IPS-20b (cell line): Measurements from ENCODE around the gene CSTF1.

ENCODE experiments used
- H3K27ac ChIP-seq: one replicate; pipeline ENCODE4 v1.5.1; 2013; ENCODE audit warnings: low read length
- H3K27me3 ChIP-seq: 2 replicates; pipeline ENCODE4 v1.6.1; 2013; ENCODE audit warnings: mild to moderate bottlenecking, low read length, inconsistent platforms; ENCODE audit not compliant: insufficient read depth
- H3K36me3 ChIP-seq: 2 replicates; pipeline ENCODE4 v1.6.1; 2013; ENCODE audit warnings: low read depth, mild to moderate bottlenecking, inconsistent platforms, low read length, moderate library complexity; ENCODE audit not compliant: insufficient read depth
- H3K4me1 ChIP-seq: 2 replicates; pipeline ENCODE4 v1.6.1; 2013; ENCODE audit warnings: mild to moderate bottlenecking, control low read depth, inconsistent platforms, low read length, moderate library complexity; ENCODE audit not compliant: insufficient read depth
- H3K4me3 ChIP-seq: 2 replicates; pipeline ENCODE4 v1.5.1; 2013; ENCODE audit warnings: mild to moderate bottlenecking, low read length, inconsistent platforms
- H3K9ac ChIP-seq: 2 replicates; pipeline ENCODE4 v1.6.1; 2013; ENCODE audit warnings: low read depth, mild to moderate bottlenecking, inconsistent platforms, low read length, moderate library complexity
- H3K9me3 ChIP-seq: 2 replicates; pipeline ENCODE4 v1.6.1; 2013; ENCODE audit warnings: mild to moderate bottlenecking, low read depth, low read length, inconsistent platforms; ENCODE audit not compliant: insufficient read depth

CSTF1 gene

DNA sequence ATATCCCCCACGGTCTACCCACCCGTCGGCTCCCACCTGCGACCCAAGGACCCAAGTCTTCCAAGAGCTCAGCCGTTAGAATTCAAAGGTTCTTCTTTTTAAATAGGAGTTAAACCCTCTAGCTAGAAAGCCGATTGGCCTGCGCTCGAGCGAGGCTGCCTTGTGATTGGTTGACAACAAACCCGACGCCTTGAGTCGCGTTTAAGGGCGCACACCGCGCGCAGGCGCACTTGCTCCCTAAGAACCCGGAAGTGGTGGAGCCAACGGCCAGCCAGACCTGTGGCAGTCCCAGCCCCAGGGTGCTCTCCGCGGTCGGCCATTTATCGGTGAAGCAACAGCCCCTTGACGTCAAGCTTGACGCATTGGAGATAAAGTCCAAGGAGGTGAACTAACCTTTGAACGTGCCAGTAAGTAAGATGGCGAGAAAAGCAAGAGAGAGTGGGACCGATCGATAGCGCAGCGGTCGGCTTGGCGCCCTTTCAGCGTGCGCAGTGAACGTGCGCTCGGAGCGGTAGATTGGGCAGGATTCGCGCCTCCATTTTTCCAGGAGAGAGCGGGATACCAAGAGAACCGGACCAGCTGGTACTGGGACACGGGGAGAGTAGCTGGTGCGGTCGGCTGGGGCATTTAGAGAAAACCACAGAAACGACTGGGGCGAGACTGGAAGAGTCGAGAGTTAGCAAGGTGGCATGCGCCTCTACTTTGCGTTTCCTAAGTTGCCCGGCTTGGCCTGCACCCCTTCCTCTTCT lies at the start of gene CSTF1, which contains the start of gene AURKA:
CSTF1 (plus strand) TSS at position 514 of the 749 bp plus-strand sequence. CDS start 2,908 bp downstream, outside the sequence.
AURKA (minus strand) TSS at position 84 of the 749 bp plus-strand sequence. CDS start 4,018 bp downstream, outside the sequence.
- Histone ChIP-seq H3K36me3 (peaks cover 55% of the 10 kb centered on the region), H3K9me3 (no peaks in the 10 kb centered on the region), H3K27me3 (no peaks in the 10 kb centered on the region), H3K4me3 (peak within 1 kb of the TSS; percentile 98), H3K27ac (peak within 1 kb of the TSS; percentile 95), H3K4me1 (peaks cover 10% of the 10 kb centered on the region; the same call in 1 of the 2 replicates), H3K9ac (peak within 1 kb of the TSS; percentile 100)

DNA sequence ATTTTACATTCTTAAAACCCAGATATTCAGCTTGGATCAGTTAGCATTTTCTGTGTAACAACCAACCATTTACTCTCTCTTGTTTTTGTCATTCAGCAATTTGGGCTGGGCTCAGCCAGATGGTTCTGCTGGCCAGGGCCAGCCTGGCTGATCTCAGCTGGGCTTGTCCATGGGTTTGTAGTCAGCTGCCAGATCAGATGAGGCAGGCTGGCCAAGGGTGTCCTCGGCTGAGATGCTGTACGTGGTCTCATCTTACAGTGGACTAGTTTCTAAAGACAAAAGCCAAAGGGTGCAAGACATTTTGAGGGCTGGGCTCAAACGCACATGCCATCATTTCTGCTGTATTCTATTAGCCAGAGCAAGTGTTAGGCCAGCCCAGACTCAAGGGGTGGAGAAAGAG lies 49.7 kb upstream of the CSTF1 start:
- Histone ChIP-seq H3K9me3 (no peaks in the 10 kb centered on the region), H3K9ac (no peak overlapping the region), H3K27ac (no peak overlapping the region), H3K27me3 (peaks cover 55% of the 10 kb centered on the region), H3K4me3 (no peak overlapping the region), H3K36me3 (no peaks in the 10 kb centered on the region), H3K4me1 (no peaks in the 10 kb centered on the region; the same call in 1 of the 2 replicates)

DNA sequence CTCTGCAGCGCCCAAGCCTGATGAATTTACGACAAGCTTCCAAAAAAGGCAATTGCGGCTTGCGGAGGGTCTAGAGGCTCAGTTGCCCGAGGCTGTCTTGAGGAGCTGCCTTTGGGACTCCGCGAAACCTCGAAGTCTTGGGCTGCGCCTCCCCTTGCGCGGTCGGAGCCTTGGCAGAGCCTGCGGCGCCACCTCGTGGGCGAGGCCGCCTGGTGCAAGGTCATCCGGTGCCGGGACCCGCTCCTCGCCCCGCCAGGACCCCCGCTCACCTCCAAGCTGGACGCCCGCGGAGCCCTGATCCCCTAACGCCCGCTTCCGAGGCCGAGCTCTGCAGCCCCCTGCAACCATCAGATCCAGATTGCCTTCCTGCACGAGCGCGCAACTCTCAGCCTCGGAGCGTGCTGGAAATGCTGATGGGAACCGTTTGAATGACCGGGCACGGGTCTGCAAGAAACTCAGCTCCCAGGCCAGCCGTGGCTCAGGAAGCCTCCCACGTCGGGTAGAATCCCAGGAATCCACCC lies 48.5 kb upstream of the CSTF1 start:
- no peak overlapping the region for H3K27ac ChIP-seq
- H3K36me3 ChIP-seq, result no peaks in the 10 kb centered on the region
- H3K9ac ChIP-seq, result no peak overlapping the region
- H3K9me3 ChIP-seq, result no peaks in the 10 kb centered on the region
- H3K4me3 ChIP-seq, result peak overlapping the region; percentile 67
- peaks cover 67% of the 10 kb centered on the region for H3K27me3 ChIP-seq
- peaks cover 8% of the 10 kb centered on the region; the same call in 1 of the 2 replicates for H3K4me1 ChIP-seq

DNA sequence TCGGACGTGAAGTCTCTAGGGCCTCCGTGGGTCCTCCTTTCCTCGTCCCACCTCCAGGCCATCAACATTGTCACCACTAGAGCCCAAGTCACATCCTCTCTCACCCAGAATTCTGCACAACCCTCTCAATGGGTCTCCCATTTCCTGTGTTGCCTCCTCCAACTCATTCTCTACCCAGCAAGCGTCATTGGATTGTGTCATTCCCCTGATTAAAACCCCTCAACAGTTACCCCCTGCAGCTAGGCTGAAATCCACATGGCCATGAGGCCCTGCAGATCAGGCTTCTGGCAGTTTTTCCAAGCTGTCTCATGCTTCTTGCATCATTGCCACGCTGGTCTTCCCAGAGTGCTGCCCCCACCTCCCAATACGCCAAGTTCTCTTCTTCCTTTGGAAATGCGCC lies 46.5 kb upstream of the CSTF1 start:
- no peak overlapping the region for H3K4me3 ChIP-seq
- H3K36me3 ChIP-seq, result no peaks in the 10 kb centered on the region
- no peak overlapping the region for H3K9ac ChIP-seq
- peaks cover 86% of the 10 kb centered on the region for H3K27me3 ChIP-seq
- peaks cover 8% of the 10 kb centered on the region; the same call in 1 of the 2 replicates for H3K4me1 ChIP-seq
- H3K9me3 ChIP-seq, result no peaks in the 10 kb centered on the region
- H3K27ac ChIP-seq, result no peak overlapping the region

DNA sequence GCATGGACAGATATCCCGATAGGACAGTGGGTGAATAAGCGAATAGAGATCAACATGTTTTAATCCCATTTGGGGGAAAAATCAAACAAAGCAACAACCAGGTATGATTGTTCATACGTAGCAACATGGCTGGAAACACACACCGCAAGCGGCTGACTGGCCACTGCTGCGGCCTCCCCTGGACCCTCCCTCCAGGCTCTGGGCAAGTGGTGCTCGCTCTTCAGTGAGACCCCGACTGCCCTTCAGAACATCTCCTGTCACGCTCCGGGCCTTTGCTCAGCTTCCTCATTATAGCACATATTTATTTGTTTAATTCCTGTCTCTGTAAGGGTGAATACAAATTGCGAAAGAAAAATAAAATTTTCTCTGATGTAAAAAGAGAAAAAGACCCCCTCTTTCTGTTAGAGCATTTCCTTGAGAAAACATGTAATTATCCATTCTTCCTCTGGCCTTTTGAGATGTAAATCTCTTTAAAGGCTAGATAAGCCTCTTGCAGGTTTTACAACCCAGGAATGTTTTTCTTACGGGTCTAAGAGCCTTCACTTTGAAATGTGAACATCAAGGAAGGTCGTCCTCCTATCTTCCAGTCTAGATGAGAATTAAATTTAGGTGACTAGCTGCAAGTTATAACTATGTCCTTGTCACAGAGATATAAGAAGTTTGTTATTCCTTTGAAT lies 44.7 kb upstream of the CSTF1 start:
- peaks cover 8% of the 10 kb centered on the region; the same call in 1 of the 2 replicates for H3K4me1 ChIP-seq
- no peak overlapping the region for H3K27ac ChIP-seq
- H3K36me3 ChIP-seq, result no peaks in the 10 kb centered on the region
- H3K9me3 ChIP-seq, result no peaks in the 10 kb centered on the region
- peak overlapping the region; percentile 50 for H3K4me3 ChIP-seq
- H3K27me3 ChIP-seq, result peaks cover 81% of the 10 kb centered on the region
- no peak overlapping the region for H3K9ac ChIP-seq

DNA sequence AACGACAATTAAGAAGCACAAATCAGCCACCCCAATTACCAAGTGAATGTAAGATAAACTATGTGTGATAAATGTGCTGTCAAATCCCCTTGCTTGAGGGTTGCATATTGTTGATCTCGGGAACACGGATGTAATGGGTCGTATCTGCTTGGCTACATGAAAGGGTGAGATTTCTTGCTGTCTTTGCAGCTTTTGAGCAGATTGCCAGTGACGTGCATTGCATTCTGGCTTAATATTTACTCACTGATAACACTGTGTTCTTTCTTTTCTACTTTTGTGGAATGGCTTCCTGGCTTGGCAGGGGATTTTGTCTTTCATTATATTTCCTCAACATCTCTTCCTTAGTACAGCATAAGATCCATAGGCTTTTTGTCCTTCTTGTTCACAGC lies 44.1 kb upstream of the CSTF1 start:
- Histone ChIP-seq H3K4me3 (peak overlapping the region; percentile 50), H3K27me3 (peaks cover 75% of the 10 kb centered on the region), H3K9me3 (no peaks in the 10 kb centered on the region), H3K4me1 (peaks cover 8% of the 10 kb centered on the region; the same call in 1 of the 2 replicates), H3K27ac (no peak overlapping the region), H3K9ac (no peak overlapping the region), H3K36me3 (no peaks in the 10 kb centered on the region)

DNA sequence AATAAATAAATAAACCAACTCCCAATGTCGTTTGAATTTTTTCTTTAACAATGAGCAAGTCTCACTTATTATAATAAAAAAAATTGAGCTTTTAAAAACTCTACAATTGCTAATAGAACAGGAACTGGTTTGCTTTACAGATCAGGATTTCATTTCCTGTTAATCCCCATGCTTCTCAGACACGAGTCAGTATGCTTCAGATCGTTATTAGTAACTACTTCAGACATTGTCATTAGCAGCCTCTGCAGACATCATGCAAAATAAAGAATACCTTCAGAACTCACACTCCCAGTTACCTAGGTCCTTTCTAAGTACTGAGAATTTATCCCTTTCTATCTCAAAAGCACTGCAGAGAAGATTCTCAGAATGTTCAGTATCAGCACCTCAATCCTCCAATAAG lies 43.7 kb upstream of the CSTF1 start:
- Histone ChIP-seq H3K9me3 (no peaks in the 10 kb centered on the region), H3K36me3 (no peaks in the 10 kb centered on the region), H3K4me1 (peaks cover 8% of the 10 kb centered on the region; the same call in 1 of the 2 replicates), H3K27me3 (peaks cover 71% of the 10 kb centered on the region), H3K27ac (no peak overlapping the region), H3K4me3 (no peak overlapping the region), H3K9ac (no peak overlapping the region)

DNA sequence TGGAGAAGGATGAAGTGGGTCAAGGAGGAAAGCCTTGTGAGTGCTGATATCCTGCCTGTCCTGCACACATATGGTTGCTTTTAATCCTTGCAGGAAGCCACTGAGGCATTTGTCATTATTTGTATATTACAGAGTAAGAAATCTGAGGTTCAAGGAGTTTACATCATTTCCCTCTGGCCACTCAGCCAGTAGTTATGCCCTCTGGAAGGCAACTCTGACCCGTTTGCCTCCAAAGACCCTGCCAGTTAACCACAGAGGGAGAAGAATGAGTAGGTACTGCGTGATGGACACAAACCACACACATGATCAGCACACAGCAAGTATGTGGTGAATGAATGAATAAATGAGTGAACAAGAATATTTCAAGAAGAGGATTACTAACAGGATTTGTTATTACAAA lies 41.6 kb upstream of the CSTF1 start:
- no peak overlapping the region for H3K9ac ChIP-seq
- H3K27ac ChIP-seq, result no peak overlapping the region
- H3K27me3 ChIP-seq, result peaks cover 50% of the 10 kb centered on the region
- H3K4me1 ChIP-seq, result peaks cover 8% of the 10 kb centered on the region; the same call in 1 of the 2 replicates
- H3K36me3 ChIP-seq, result no peaks in the 10 kb centered on the region
- H3K4me3 ChIP-seq, result no peak overlapping the region
- H3K9me3 ChIP-seq, result no peaks in the 10 kb centered on the region

DNA sequence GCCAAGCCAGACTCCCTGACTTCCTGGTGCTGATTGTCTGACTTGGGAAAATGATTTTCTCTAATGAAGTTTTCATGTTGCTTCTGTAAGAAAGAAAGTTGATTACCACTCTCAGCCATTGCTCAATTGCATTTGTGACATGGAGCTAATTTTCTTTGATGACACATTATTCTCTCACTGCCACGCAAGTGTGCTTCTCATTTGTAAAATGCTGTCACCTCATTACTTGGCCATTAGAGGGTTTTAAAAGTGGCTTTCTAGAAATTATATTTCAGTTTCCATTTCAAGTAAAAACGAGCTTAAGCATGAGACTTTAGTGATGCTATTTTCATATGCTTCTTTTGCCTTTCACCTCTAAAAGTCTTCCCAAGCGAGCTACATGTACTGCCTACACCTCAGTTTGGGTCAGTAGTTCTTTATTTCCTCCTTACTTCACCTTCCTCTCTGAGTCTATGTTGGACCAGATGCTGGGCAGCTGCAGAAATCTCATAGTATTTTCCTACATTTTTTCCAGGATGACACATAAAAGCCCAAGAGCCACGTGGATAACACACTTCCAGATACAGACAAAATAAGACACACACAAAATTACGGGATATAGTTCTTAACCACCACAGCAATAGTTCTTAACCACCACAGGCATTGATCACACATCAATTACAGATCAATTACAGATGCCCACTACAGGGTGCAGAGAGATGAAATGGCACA lies 39.9 kb upstream of the CSTF1 start:
- H3K36me3 ChIP-seq, result no peaks in the 10 kb centered on the region
- no peak overlapping the region for H3K4me3 ChIP-seq
- no peak overlapping the region for H3K27ac ChIP-seq
- peaks cover 8% of the 10 kb centered on the region; the same call in 1 of the 2 replicates for H3K4me1 ChIP-seq
- no peak overlapping the region for H3K9ac ChIP-seq
- H3K9me3 ChIP-seq, result no peaks in the 10 kb centered on the region
- peaks cover 36% of the 10 kb centered on the region for H3K27me3 ChIP-seq

DNA sequence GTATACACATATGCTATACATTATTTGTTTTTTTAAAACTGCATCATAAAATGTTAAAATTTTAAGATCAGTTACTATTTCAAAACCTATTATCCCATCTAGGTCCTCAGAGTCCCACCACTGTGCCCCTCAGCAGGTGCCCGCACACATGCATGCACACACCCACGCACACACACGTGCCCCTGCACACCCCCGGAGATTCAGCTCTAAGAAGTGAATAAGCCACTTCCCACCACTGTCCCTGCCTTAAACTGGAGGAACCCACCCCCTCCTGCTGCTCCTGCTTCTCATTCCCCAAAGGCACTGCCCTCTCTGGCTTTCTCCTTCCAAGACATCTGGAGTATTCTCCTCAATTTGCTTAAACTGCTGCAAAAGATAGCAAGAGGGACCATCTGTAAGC lies 39.1 kb upstream of the CSTF1 start:
- H3K4me1 ChIP-seq, result peaks cover 8% of the 10 kb centered on the region
- no peaks in the 10 kb centered on the region for H3K36me3 ChIP-seq
- no peak overlapping the region for H3K27ac ChIP-seq
- H3K9ac ChIP-seq, result no peak overlapping the region
- H3K9me3 ChIP-seq, result no peaks in the 10 kb centered on the region
- H3K27me3 ChIP-seq, result peaks cover 27% of the 10 kb centered on the region
- H3K4me3 ChIP-seq, result no peak overlapping the region

DNA sequence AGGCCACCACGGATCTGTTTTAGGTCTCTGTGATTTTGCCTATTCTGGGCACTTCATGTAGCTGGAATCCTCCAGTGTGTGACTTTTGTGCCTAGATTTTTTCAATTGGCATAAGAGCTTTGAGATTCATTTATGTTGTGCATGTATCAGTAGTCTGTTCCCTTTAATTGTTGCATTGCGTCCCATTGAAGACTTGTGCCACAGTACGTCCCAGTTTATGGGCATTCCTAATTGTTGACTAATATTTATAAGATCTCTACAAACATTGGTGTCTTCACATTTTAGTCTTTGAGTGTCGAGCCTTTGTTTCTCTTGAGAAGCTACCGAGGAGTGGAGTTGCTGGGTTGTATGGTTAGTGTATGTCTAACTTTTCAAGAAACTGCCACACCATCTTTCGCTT lies 34.4 kb upstream of the CSTF1 start:
- peak overlapping the region; percentile 53; the same call in 1 of the 2 replicates for H3K4me3 ChIP-seq
- no peaks in the 10 kb centered on the region for H3K9me3 ChIP-seq
- H3K9ac ChIP-seq, result no peak overlapping the region
- no peaks in the 10 kb centered on the region for H3K36me3 ChIP-seq
- no peak overlapping the region for H3K27ac ChIP-seq
- peaks cover 16% of the 10 kb centered on the region for H3K27me3 ChIP-seq
- peaks cover 18% of the 10 kb centered on the region for H3K4me1 ChIP-seq
